ENCODE measurements around the gene MRFAP1L1. TPM values are rescaled to one million over a fixed set of nuclear protein-coding genes. Genes with fewer than 3 reads are reported as not detected.
A peak's percentile ranks its signal among the peaks of the same experiment; 100 is the strongest.

Gene MRFAP1L1
- total RNA-seq, 1 donor, result 38.0 TPM

- peak overlapping the region; percentile 62 for H3K4me3 ChIP-seq (ENCODE audit: insufficient read depth, low read length)
Measured at GRCh38 chr4:6658597-6659075, 51.0 kb downstream of the MRFAP1L1 start.

DNA sequence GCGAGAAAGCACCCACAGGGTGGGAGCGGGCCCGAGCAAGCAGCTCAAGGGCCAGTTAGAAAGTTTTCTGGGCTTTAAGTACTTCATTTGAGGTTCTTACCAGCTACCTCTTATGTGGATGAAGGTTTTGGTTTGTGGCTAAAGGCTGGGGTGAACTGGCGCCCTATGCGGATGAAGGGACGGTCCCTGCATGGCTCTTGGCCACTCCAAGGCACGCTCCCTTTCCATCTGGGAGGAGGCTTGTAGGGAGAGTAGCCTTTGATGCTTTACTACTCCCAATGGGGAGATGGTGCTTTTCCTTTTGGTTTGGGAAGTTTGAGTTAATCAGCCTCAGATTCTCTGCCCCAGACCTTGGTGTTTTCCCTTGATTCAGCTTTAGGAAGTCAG lies 51.5 kb downstream of the MRFAP1L1 start:
- H3K4me2 ChIP-seq (ENCODE audit: insufficient read depth, low read length), result peak overlapping the region; percentile 72
- DNase-seq (ENCODE audit: insufficient read length, low spot score, missing footprints), result no peak

More at GRCh38 chr4:6658597-6659075, 51.0 kb downstream of the MRFAP1L1 start:
- no peaks in the 10 kb centered on the region for H3K9me3 ChIP-seq (ENCODE audit: low read depth, low read length)
- H3K79me2 ChIP-seq (ENCODE audit: insufficient read depth, low read length), result no peaks in the 10 kb centered on the region
- peak overlapping the region; percentile 72 for H3K4me2 ChIP-seq (ENCODE audit: insufficient read depth, low read length)
- peaks cover 15% of the 10 kb centered on the region for H3K27me3 ChIP-seq (ENCODE audit: insufficient read depth, low read length)
- H3K27ac ChIP-seq (ENCODE audit: low read depth, low read length), result no peak overlapping the region
- peak overlapping the region; percentile 76 for H2AFZ ChIP-seq (ENCODE audit: low read length)
- H4K20me1 ChIP-seq (ENCODE audit: insufficient read depth, low read length), result peaks cover 2% of the 10 kb centered on the region
- no peak for DNase-seq (ENCODE audit: insufficient read length, low spot score, missing footprints)
- no peaks in the 10 kb centered on the region for H3K36me3 ChIP-seq (ENCODE audit: insufficient read depth, low read length)
- peaks cover 9% of the 10 kb centered on the region for H3K4me1 ChIP-seq (ENCODE audit: insufficient read depth, low read length)
- TF ChIP-seq, protein P1, sequence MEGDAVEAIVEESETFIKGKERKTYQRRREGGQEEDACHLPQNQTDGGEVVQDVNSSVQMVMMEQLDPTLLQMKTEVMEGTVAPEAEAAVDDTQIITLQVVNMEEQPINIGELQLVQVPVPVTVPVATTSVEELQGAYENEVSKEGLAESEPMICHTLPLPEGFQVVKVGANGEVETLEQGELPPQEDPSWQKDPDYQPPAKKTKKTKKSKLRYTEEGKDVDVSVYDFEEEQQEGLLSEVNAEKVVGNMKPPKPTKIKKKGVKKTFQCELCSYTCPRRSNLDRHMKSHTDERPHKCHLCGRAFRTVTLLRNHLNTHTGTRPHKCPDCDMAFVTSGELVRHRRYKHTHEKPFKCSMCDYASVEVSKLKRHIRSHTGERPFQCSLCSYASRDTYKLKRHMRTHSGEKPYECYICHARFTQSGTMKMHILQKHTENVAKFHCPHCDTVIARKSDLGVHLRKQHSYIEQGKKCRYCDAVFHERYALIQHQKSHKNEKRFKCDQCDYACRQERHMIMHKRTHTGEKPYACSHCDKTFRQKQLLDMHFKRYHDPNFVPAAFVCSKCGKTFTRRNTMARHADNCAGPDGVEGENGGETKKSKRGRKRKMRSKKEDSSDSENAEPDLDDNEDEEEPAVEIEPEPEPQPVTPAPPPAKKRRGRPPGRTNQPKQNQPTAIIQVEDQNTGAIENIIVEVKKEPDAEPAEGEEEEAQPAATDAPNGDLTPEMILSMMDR (IDR thresholded peaks at IDR 0.05; ENCODE audit: extremely low read depth, low read depth, low read length), result no peak

More for the DNA sequence above, 51.5 kb downstream of the MRFAP1L1 start:
- peak overlapping the region; percentile 62 for H3K4me3 ChIP-seq (ENCODE audit: insufficient read depth, low read length)
- H3K79me2 ChIP-seq (ENCODE audit: insufficient read depth, low read length), result no peaks in the 10 kb centered on the region
- H3K27me3 ChIP-seq (ENCODE audit: insufficient read depth, low read length), result peaks cover 10% of the 10 kb centered on the region
- H4K20me1 ChIP-seq (ENCODE audit: insufficient read depth, low read length), result peaks cover 2% of the 10 kb centered on the region
- TF ChIP-seq, protein P1 (IDR thresholded peaks at IDR 0.05; ENCODE audit: extremely low read depth, low read depth, low read length), result no peak
- H3K27ac ChIP-seq (ENCODE audit: low read depth, low read length), result no peak overlapping the region
- H3K36me3 ChIP-seq (ENCODE audit: insufficient read depth, low read length), result no peaks in the 10 kb centered on the region
- peak overlapping the region; percentile 76 for H2AFZ ChIP-seq (ENCODE audit: low read length)
- peaks cover 9% of the 10 kb centered on the region for H3K4me1 ChIP-seq (ENCODE audit: insufficient read depth, low read length)
- no peaks in the 10 kb centered on the region for H3K9me3 ChIP-seq (ENCODE audit: low read depth, low read length)

Other genes with a start within 250 kb of the MRFAP1L1 start
- under 0.01 TPM in 1 of 2 replicates, not detected in the other for gene PPP2R2C, start 237.3 kb downstream of the MRFAP1L1 start, total RNA-seq
- 26.8 and 28.2 TPM in 2 replicates for gene MAN2B2, start 134.7 kb downstream of the MRFAP1L1 start, total RNA-seq
- 94.1 and 95.2 TPM in 2 replicates for gene MRFAP1, start 69.2 kb downstream of the MRFAP1L1 start, total RNA-seq
- 0.29 and 0.36 TPM in 2 replicates for gene S100P, start 16.0 kb downstream of the MRFAP1L1 start, total RNA-seq
- gene BLOC1S4, start 6.3 kb upstream of the MRFAP1L1 start, total RNA-seq, result 10.0 and 10.9 TPM in 2 replicates
- 23.9 and 25.0 TPM in 2 replicates for gene KIAA0232, start 72.9 kb upstream of the MRFAP1L1 start, total RNA-seq
- gene TBC1D14, start 200.0 kb upstream of the MRFAP1L1 start, total RNA-seq, result 39.4 and 42.1 TPM in 2 replicates

Measured in osteoblast (primary cell).